Lower leg skin (tissue), 4 donors: ENCODE results near the gene ZNF326. TPM values are rescaled to one million over a fixed set of nuclear protein-coding genes. Genes with fewer than 3 reads are reported as not detected.
"Not testable (repeated sequence)": the region's sequence is repeated elsewhere in the genome, so short reads cannot be mapped to it uniquely, and the experiment has no call there.

Experiments used
- DNase-seq, 2 donors: peaks; one replicate each; pipeline ENCODE4 v3.0.0-alpha.2; 2019; ENCODE audit warnings: low spot score in 2 of 2
- H3K4me3 ChIP-seq: fragments of 200-600 bp; sonication (generic); 2 replicates; pipeline ENCODE4 v1.5.1; 2017; ENCODE audit warnings: mild to moderate bottlenecking, low read depth; ENCODE audit not compliant: poor library complexity, severe bottlenecking
- POLR2A ChIP-seq, 2 donors: fragments of 450-650 bp; IDR thresholded peaks; one replicate each; pipeline ENCODE4 v1.6.1; 2016 to 2017; ENCODE audit warnings: antibody characterized with exemption in 2 of 2, mild to moderate bottlenecking in 1 of 2, moderate library complexity in 1 of 2
- WGBS, 2 donors: methylation state at CpG; one replicate each; pipeline ENCODE4 v1.1.5; 2018; 5-methylcytosine and 5-hydroxymethylcytosine counted together
- intact Hi-C: fragments of 100-400 bp; cut with DNase I; formaldehyde crosslinking; loops from one replicate; pipeline ENCODE4 v1.15.0; 2023; ENCODE audit warnings: low total_unique reads
- total RNA-seq, 4 donors: library from RNA; depleted of rRNA; stranded (reverse); fragments of >200 nt; gene quantifications; one replicate each; pipeline ENCODE4 v1.1.0, GENCODE V29; 2016
- TF ChIP-seq, protein P1 (sequence below), 3 donors: fragments of 450-650 bp; IDR thresholded peaks; one replicate each; pipeline ENCODE4 v1.5.1; 2016; ENCODE audit warnings: antibody characterized with exemption in 3 of 3, mild to moderate bottlenecking in 3 of 3, moderate library complexity in 2 of 3

Gene ZNF326
- total RNA-seq, 4 donors from 2014 or later = 5.0 to 14.8 (median 9.1) TPM

DNA sequence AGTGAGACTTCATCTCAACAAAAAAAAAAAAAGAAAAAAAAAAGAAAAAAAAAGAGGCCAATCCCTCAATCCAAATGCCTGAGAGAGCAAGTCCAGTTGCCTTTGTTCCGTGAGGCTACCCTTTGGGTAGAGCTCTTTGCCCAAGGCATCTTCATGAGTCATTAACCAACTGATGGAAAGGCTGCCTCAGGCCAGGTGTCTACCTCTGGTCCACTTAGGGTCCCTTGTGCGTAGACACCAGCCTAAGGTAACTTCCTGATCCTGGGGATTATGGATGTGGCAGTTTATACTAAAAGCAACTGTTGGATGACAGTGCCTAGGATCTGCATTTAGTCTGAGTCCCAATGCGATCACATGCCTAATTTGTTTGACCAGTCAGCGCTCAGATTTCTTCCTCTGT is 20.7 kb upstream of the ZNF326 start:
- WGBS, 2 donors = 97 to 98% methylated on average over 4 of the region's 4 CpGs
- intact Hi-C loops = no loop called here
- TF ChIP-seq, protein P1, sequence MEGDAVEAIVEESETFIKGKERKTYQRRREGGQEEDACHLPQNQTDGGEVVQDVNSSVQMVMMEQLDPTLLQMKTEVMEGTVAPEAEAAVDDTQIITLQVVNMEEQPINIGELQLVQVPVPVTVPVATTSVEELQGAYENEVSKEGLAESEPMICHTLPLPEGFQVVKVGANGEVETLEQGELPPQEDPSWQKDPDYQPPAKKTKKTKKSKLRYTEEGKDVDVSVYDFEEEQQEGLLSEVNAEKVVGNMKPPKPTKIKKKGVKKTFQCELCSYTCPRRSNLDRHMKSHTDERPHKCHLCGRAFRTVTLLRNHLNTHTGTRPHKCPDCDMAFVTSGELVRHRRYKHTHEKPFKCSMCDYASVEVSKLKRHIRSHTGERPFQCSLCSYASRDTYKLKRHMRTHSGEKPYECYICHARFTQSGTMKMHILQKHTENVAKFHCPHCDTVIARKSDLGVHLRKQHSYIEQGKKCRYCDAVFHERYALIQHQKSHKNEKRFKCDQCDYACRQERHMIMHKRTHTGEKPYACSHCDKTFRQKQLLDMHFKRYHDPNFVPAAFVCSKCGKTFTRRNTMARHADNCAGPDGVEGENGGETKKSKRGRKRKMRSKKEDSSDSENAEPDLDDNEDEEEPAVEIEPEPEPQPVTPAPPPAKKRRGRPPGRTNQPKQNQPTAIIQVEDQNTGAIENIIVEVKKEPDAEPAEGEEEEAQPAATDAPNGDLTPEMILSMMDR (IDR thresholded peaks at IDR 0.05) = no peak
- TF ChIP-seq POLR2A (IDR thresholded peaks at IDR 0.05) = no peak
- no peak overlapping the region for H3K4me3 ChIP-seq
- no peak for DNase-seq

DNA sequence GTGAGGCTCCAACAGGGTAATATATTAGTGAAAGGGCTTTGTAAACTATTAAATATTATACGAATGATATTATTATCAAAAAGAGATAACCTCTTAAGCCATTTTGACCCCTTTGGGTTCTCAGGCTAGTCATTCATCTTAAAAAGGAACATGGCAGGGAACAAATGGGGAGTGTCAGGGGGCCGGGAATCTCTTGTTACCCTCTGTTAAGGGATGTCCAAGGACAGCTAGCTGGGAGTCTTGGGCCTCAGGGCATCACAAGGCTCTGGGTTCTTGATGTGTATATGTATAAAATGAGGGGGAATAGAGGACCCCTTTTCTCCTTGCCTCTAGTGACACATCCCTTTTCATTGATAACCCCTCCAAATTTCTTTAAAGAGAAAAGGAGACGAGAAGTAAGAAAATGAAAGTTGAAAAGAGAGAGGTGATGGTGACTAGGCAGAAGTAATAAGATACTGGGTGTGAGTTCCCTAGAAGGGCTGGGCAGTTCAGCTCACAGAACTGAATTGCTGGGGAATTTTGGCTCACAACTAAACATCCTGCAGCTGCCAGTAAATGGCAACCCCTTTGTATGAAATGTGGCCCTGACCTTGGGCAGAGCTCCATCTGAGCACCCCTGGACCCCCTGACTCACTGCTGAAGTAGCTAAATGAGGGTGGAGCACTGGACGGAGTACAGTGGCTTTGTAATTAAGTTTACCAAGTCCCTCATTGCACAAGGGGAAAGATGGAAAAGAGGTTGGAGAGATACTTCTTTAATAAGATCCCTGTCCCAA is 20.0 kb upstream of the ZNF326 start:
- no peak for TF ChIP-seq POLR2A (IDR thresholded peaks at IDR 0.05)
- TF ChIP-seq, protein P1 (IDR thresholded peaks at IDR 0.05) = no peak
- intact Hi-C loops = no loop called here
- no peak overlapping the region for H3K4me3 ChIP-seq
- WGBS, 2 donors = 59 to 61% methylated on average over 4 of the region's 4 CpGs
- no peak for DNase-seq

DNA sequence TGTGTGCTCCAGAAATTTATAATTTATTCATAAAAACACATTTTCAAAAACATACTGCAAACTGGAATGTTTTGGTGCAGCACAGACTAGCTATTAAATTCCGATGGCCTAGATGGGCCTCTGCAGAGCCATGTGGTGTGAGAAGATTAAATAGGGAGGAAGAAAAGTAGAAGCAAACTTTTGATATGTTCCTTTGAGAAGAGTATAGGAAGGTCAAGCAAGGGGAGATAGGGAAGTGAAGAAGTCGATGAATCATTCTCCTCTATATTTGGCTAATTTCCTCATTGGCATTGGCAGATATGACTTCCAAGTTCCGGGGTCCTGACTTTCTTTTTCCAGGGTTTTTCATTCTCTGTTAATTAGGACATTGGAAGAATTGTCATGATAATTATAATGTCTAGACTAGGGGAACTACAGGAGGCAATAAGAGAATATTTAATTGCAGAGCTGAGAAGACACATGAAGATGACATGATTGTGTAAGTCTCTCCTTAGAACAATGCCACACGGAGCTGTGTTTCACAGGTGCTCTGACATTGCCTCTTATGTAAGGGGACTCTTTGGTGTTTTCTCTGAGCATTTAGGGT is 19.3 kb upstream of the ZNF326 start:
- 55% methylated on average over 4 of the region's 4 CpGs for WGBS, 2 donors
- intact Hi-C loops = no loop called here
- no peak overlapping the region for H3K4me3 ChIP-seq
- TF ChIP-seq, protein P1 (IDR thresholded peaks at IDR 0.05) = no peak
- TF ChIP-seq POLR2A (IDR thresholded peaks at IDR 0.05) = no peak
- DNase-seq = no peak

DNA sequence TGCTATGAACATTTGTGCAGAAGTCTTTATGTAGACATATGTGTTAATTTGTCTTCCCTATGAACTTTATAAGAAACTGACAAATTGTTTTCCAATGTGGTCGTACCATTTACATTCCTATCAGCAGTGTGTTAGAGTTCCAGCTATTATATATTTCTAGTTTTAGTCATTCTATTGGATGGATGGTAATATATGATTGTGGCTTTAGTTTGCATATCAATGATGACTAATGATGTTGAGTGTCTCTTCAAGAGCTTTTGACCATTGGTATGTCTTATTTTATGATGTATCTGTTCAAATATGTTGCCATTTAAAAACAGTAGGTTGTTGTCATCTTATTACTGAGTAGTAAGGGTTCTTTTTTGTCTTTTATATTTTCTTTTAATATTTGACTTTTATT is 16.2 kb upstream of the ZNF326 start:
- WGBS, 2 donors = 93 to 97% methylated on average over 1 of the region's 1 CpG
- intact Hi-C loops = no loop called here
- DNase-seq = no peak
- no peak overlapping the region for H3K4me3 ChIP-seq
- TF ChIP-seq, protein P1 (IDR thresholded peaks at IDR 0.05) = no peak
- TF ChIP-seq POLR2A (IDR thresholded peaks at IDR 0.05) = no peak

DNA sequence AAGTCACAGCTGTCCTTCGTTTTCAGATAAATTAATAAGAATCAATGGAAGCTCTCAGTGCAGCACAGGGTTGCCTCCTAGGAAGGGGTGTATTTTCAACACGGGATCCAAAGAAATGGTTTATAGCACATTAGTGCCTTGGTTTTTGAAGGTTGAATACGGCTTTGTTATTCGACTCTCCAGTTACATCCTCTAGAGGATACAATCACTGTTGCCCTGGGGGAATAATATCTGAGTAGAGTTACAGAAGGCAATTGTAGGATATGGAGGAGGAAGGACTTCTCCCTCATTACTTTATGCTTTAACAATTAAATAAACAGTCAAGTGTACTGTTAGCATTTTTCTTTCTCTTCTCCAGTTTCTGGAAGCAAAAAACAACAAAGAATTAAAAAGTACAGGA is 14.3 kb upstream of the ZNF326 start:
- DNase-seq = no peak
- intact Hi-C loops = no loop called here
- WGBS, 2 donors = 43 to 60% methylated on average over 4 of the region's 4 CpGs
- no peak overlapping the region for H3K4me3 ChIP-seq
- no peak for TF ChIP-seq POLR2A (IDR thresholded peaks at IDR 0.05)
- TF ChIP-seq, protein P1 (IDR thresholded peaks at IDR 0.05) = no peak

DNA sequence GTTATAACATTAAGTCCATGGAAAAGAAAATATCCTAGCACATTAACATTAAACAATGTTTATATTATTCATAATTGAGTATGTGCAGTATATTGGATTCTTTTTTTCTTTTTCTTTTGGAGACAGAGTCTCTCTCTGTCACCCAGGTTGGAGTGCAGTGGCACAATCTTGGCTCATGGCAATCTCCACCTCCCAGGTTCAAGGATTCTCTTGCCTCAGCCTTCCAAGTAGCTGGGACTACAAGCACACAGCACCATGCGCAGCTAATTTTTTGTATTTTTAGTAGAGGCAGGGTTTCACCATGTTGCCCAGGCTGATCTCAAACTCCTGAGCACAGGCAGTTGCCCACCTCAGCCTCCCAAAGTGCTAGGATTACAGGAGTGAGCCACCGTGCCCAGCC is 12.1 kb upstream of the ZNF326 start:
- not testable (repeated sequence) for DNase-seq, H3K4me3 ChIP-seq
- 79 to 87% methylated on average over 2 of the region's 2 CpGs for whole genome bisulfite sequencing, 2 donors
- intact Hi-C loops = loop anchor here (2.0 kb wide), 1 partner anchor 176 kb away; no protein-coding TSS in a partner anchor

DNA sequence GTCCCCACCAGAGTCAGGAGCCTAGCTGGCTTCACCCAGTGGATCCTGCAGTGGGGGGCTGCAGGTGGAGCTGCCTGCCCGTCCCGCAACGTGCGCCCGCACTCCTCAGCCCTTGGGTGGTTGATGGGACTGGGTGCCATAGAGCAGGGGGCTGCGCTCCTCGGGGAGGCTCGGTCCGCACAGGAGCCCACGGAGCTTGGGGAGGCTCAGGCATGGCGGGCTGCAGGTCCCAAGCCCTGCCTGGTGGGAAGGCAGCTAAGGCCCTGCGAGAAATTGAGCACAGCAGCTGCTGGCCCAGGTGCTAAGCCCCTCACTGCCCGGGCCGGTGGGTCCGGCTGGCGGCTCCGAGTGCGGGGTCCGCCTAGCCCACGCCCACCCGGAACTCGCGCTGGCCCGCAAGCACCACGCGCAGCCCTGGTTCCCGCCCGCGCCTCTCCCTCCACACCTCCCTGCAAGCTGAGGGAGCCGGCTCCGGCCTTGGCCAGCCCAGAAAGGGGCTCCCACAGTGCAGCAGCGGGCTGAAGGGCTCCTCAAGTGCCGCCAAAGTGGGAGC is 10.3 kb upstream of the ZNF326 start:
- 95% methylated on average over 11 to 31 of the region's 33 CpGs for WGBS, 2 donors
- DNase-seq, H3K4me3 ChIP-seq, intact Hi-C loops: not testable (repeated sequence)
